ENCODE measurements around the gene CAPN3.
"Not testable (repeated sequence)": the region's sequence is repeated elsewhere in the genome, so short reads cannot be mapped to it uniquely, and the experiment has no call there.

CAPN3 gene

GRCh38 chr15:42316282-42316805 is 43.0 kb upstream of the CAPN3 start:
- H3K18ac ChIP-seq (ENCODE audit: low read length); H4K91ac ChIP-seq (ENCODE audit: low read depth, low read length, poor library complexity); H2BK120ac ChIP-seq (ENCODE audit: low read depth, low read length); H3K23ac ChIP-seq (ENCODE audit: low read depth, low read length, poor library complexity); H2BK5ac ChIP-seq (ENCODE audit: low read length); H3K36me3 ChIP-seq (replicated peaks in 1 of 2; ENCODE audit: control insufficient read depth in 2 of 2, insufficient read depth in 2 of 2, low read length in 2 of 2); DNase-seq (ENCODE audit: low spot score); H2BK15ac ChIP-seq (ENCODE audit: low read length); H3K9me3 ChIP-seq (replicated peaks in 1 of 2; ENCODE audit: control insufficient read depth in 2 of 2, insufficient read depth in 1 of 2, low read depth in 1 of 2, low read length in 2 of 2); H2BK12ac ChIP-seq (ENCODE audit: low read length); H4K8ac ChIP-seq (ENCODE audit: low read depth, low read length); H3K4me3 ChIP-seq (ENCODE audit: low read length in 2 of 2); H3K27ac ChIP-seq (replicated peaks; ENCODE audit: low read length); H3K4me1 ChIP-seq (ENCODE audit: control insufficient read depth in 2 of 2, insufficient read depth in 1 of 2, low read depth in 1 of 2, low read length in 2 of 2); H3K27me3 ChIP-seq (ENCODE audit: control insufficient read depth in 3 of 3, insufficient read depth in 3 of 3, low read depth in 1 of 3, low read length in 3 of 3); H3K9ac ChIP-seq (ENCODE audit: low read depth, low read length, poor library complexity); H3K4ac ChIP-seq (ENCODE audit: low read length); H3K4me2 ChIP-seq (ENCODE audit: insufficient read depth, low read length, poor library complexity, severe bottlenecking); H2AFZ ChIP-seq (ENCODE audit: low read length); H3K14ac ChIP-seq (ENCODE audit: low read length); H3K79me1 ChIP-seq (ENCODE audit: low read depth, low read length); H2AK5ac ChIP-seq (ENCODE audit: low read depth, low read length): not testable (repeated sequence)
- no CpG with 5 or more reads among the region's 11 CpGs for WGBS, 2 donors (ENCODE audit: extremely low coverage in 2 of 2, insufficient read length in 2 of 2, insufficient replicate concordance in 1 of 2)

- Histone ChIP-seq H3K23ac (ENCODE audit: low read depth, low read length, poor library complexity) (no peak overlapping the region), H3K4ac (ENCODE audit: low read length) (no peak overlapping the region), H3K27ac (replicated peaks; ENCODE audit: low read length) (no peak overlapping the region), H4K8ac (ENCODE audit: low read depth, low read length) (no peak overlapping the region), H3K4me3 (ENCODE audit: low read length in 2 of 2) (no peak overlapping the region), H3K36me3 (replicated peaks in 1 of 2; ENCODE audit: control insufficient read depth in 2 of 2, insufficient read depth in 2 of 2, low read length in 2 of 2) (no peaks in the 10 kb centered on the region), H3K4me1 (ENCODE audit: control insufficient read depth in 2 of 2, insufficient read depth in 1 of 2, low read depth in 1 of 2, low read length in 2 of 2) (no peaks in the 10 kb centered on the region), H4K91ac (ENCODE audit: low read depth, low read length, poor library complexity) (no peak overlapping the region), H2AFZ (ENCODE audit: low read length) (no peak overlapping the region), H3K9ac (ENCODE audit: low read depth, low read length, poor library complexity) (no peak overlapping the region), H3K27me3 (ENCODE audit: control insufficient read depth in 3 of 3, insufficient read depth in 3 of 3, low read depth in 1 of 3, low read length in 3 of 3) (no peaks in the 10 kb centered on the region), H3K18ac (ENCODE audit: low read length) (no peak overlapping the region), H3K79me1 (ENCODE audit: low read depth, low read length) (no peaks in the 10 kb centered on the region), H2BK5ac (ENCODE audit: low read length) (no peak overlapping the region), H2AK5ac (ENCODE audit: low read depth, low read length) (no peak overlapping the region), H2BK12ac (ENCODE audit: low read length) (no peak overlapping the region), H2BK120ac (ENCODE audit: low read depth, low read length) (no peak overlapping the region), H3K4me2 (ENCODE audit: insufficient read depth, low read length, poor library complexity, severe bottlenecking) (no peak overlapping the region), H3K9me3 (replicated peaks in 1 of 2; ENCODE audit: control insufficient read depth in 2 of 2, insufficient read depth in 1 of 2, low read depth in 1 of 2, low read length in 2 of 2) (no peaks in the 10 kb centered on the region), H2BK15ac (ENCODE audit: low read length) (no peak overlapping the region), H3K14ac (ENCODE audit: low read length) (no peak overlapping the region)
- no CpG with 5 or more reads among the region's 2 CpGs for WGBS, 2 donors (ENCODE audit: extremely low coverage in 2 of 2, insufficient read length in 2 of 2, insufficient replicate concordance in 1 of 2)
- DNase-seq (ENCODE audit: low spot score), result no peak
Measured at GRCh38 chr15:42319206-42319605, 40.1 kb upstream of the CAPN3 start.

- no peak overlapping the region for H2BK15ac ChIP-seq (ENCODE audit: low read length)
- no peak for DNase-seq (ENCODE audit: low spot score)
- no peaks in the 10 kb centered on the region for H3K4me1 ChIP-seq (ENCODE audit: control insufficient read depth in 2 of 2, insufficient read depth in 1 of 2, low read depth in 1 of 2, low read length in 2 of 2)
- H2BK5ac ChIP-seq (ENCODE audit: low read length), result no peak overlapping the region
- H3K4me3 ChIP-seq (ENCODE audit: low read length in 2 of 2), result no peak overlapping the region
- H3K27me3 ChIP-seq (ENCODE audit: control insufficient read depth in 3 of 3, insufficient read depth in 3 of 3, low read depth in 1 of 3, low read length in 3 of 3), result no peaks in the 10 kb centered on the region
- H3K27ac ChIP-seq (replicated peaks; ENCODE audit: low read length), result no peak overlapping the region
- no peak overlapping the region for H3K4ac ChIP-seq (ENCODE audit: low read length)
- H3K79me1 ChIP-seq (ENCODE audit: low read depth, low read length), result no peaks in the 10 kb centered on the region
- no peak overlapping the region for H3K9ac ChIP-seq (ENCODE audit: low read depth, low read length, poor library complexity)
- H2BK12ac ChIP-seq (ENCODE audit: low read length), result no peak overlapping the region
- no peak overlapping the region for H3K23ac ChIP-seq (ENCODE audit: low read depth, low read length, poor library complexity)
- peaks cover 0 to 3% of the 10 kb centered on the region in 2 donors for H3K36me3 ChIP-seq (replicated peaks in 1 of 2; ENCODE audit: control insufficient read depth in 2 of 2, insufficient read depth in 2 of 2, low read length in 2 of 2)
- H2BK120ac ChIP-seq (ENCODE audit: low read depth, low read length), result no peak overlapping the region
- H3K9me3 ChIP-seq (replicated peaks in 1 of 2; ENCODE audit: control insufficient read depth in 2 of 2, insufficient read depth in 1 of 2, low read depth in 1 of 2, low read length in 2 of 2), result no peaks in the 10 kb centered on the region
- H3K18ac ChIP-seq (ENCODE audit: low read length), result no peak overlapping the region
- no peak overlapping the region for H4K91ac ChIP-seq (ENCODE audit: low read depth, low read length, poor library complexity)
- H3K14ac ChIP-seq (ENCODE audit: low read length), result no peak overlapping the region
- no peak overlapping the region for H4K8ac ChIP-seq (ENCODE audit: low read depth, low read length)
- no CpG with 5 or more reads among the region's 4 CpGs for WGBS, 2 donors (ENCODE audit: extremely low coverage in 2 of 2, insufficient read length in 2 of 2, insufficient replicate concordance in 1 of 2)
- no peak overlapping the region for H2AK5ac ChIP-seq (ENCODE audit: low read depth, low read length)
- no peak overlapping the region for H2AFZ ChIP-seq (ENCODE audit: low read length)
- no peak overlapping the region for H3K4me2 ChIP-seq (ENCODE audit: insufficient read depth, low read length, poor library complexity, severe bottlenecking)
Measured at GRCh38 chr15:42324308-42324707, 35.0 kb upstream of the CAPN3 start.

- no peak overlapping the region for H3K18ac ChIP-seq (ENCODE audit: low read length)
- no peak overlapping the region for H2BK5ac ChIP-seq (ENCODE audit: low read length)
- H2AK5ac ChIP-seq (ENCODE audit: low read depth, low read length), result no peak overlapping the region
- no peaks in the 10 kb centered on the region for H3K27me3 ChIP-seq (ENCODE audit: control insufficient read depth in 3 of 3, insufficient read depth in 3 of 3, low read depth in 1 of 3, low read length in 3 of 3)
- no peak overlapping the region for H4K91ac ChIP-seq (ENCODE audit: low read depth, low read length, poor library complexity)
- H3K14ac ChIP-seq (ENCODE audit: low read length), result no peak overlapping the region
- WGBS, 2 donors (ENCODE audit: extremely low coverage in 2 of 2, insufficient read length in 2 of 2, insufficient replicate concordance in 1 of 2), result no CpG with 5 or more reads among the region's 2 CpGs
- no peak for DNase-seq (ENCODE audit: low spot score)
- no peak overlapping the region for H3K9ac ChIP-seq (ENCODE audit: low read depth, low read length, poor library complexity)
- H2BK12ac ChIP-seq (ENCODE audit: low read length), result no peak overlapping the region
- no peak overlapping the region for H2BK15ac ChIP-seq (ENCODE audit: low read length)
- H2AFZ ChIP-seq (ENCODE audit: low read length), result no peak overlapping the region
- no peak overlapping the region for H3K27ac ChIP-seq (replicated peaks; ENCODE audit: low read length)
- H3K9me3 ChIP-seq (replicated peaks in 1 of 2; ENCODE audit: control insufficient read depth in 2 of 2, insufficient read depth in 1 of 2, low read depth in 1 of 2, low read length in 2 of 2), result no peaks in the 10 kb centered on the region
- H3K4me3 ChIP-seq (ENCODE audit: low read length in 2 of 2), result no peak overlapping the region
- H3K36me3 ChIP-seq (replicated peaks in 1 of 2; ENCODE audit: control insufficient read depth in 2 of 2, insufficient read depth in 2 of 2, low read length in 2 of 2), result peaks cover 0 to 3% of the 10 kb centered on the region in 2 donors
- no peaks in the 10 kb centered on the region for H3K79me1 ChIP-seq (ENCODE audit: low read depth, low read length)
- no peaks in the 10 kb centered on the region for H3K4me1 ChIP-seq (ENCODE audit: control insufficient read depth in 2 of 2, insufficient read depth in 1 of 2, low read depth in 1 of 2, low read length in 2 of 2)
- no peak overlapping the region for H3K23ac ChIP-seq (ENCODE audit: low read depth, low read length, poor library complexity)
- H4K8ac ChIP-seq (ENCODE audit: low read depth, low read length), result no peak overlapping the region
- no peak overlapping the region for H3K4me2 ChIP-seq (ENCODE audit: insufficient read depth, low read length, poor library complexity, severe bottlenecking)
- no peak overlapping the region for H2BK120ac ChIP-seq (ENCODE audit: low read depth, low read length)
- H3K4ac ChIP-seq (ENCODE audit: low read length), result no peak overlapping the region
Measured at GRCh38 chr15:42329161-42329560, 30.1 kb upstream of the CAPN3 start.
